ENCODE measurements around the gene CENPS. TPM values are rescaled to one million over a fixed set of nuclear protein-coding genes. Genes with fewer than 3 reads are reported as not detected.

The CENPS gene
- total and polyA plus RNA-seq, 2 of the 13 experiments (the other 11 are each of a cell fraction or from before 2014, with no cell fraction given) = 3.3 to 22.0 TPM

DNA sequence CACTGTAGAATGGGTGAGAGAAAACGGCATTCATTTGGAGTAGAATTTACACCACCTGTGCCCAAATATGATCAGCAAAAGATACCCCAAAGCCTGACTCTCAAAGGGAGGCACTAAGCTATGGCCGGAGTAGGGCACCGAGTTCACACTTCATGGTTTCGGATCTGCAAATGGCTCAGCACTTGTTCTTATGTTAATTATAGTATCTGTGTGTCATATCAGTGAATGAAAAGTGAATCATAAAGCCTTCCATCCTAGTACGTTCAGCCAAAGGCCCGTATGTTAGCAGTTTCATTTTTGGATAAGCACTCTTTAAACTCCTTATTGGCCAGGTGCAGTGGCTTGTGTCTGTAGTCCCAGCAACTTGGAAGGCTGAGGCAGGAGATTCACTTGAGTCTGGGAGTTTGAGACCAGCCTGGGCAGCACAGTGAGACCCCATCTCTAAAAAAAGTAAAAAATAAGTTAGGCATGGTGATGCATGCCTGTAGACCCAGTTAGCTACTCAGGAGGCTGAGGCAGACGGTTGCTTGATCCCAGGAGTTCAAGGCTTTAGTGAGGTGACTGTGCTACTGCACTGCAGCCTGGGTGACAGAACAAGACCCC, 14.7 kb downstream of the CENPS start:
- ChIA-PET CTCF (ENCODE audit: low intra/inter-chr PET ratio, low total read pairs) (no interaction called here), POLR2A (no interaction called here)
- DNase-seq (ENCODE audit: low spot score) = no peak
- in situ Hi-C loops (cut with HindIII; ENCODE audit: extremely low pct_ligation_motif_present, low pct_unique_long_range_greater_than_20kb) = no loop called here
- Histone ChIP-seq H3K9me3 (ENCODE audit: low read length) (no peaks in the 10 kb centered on the region), H3K36me3 (replicated peaks in 1 of 2; ENCODE audit: control insufficient read depth in 1 of 2, insufficient read depth in 2 of 2, low read length in 2 of 2) (peaks cover 0 to 2% of the 10 kb centered on the region in 2 experiments; a peak in 1 of 5 replicates), H3K4me3 (replicated peaks in 1 of 3; ENCODE audit: insufficient read depth in 1 of 3, low read depth in 2 of 3, low read length in 3 of 3) (no peak overlapping the region), H2AFZ (ENCODE audit: low read length) (no peak overlapping the region), H3K27me3 (ENCODE audit: control insufficient read depth in 1 of 2, insufficient read depth in 2 of 2, low read length in 2 of 2) (no peaks in the 10 kb centered on the region), H3K4me2 (ENCODE audit: low read depth, low read length) (no peak overlapping the region), H4K20me1 (ENCODE audit: insufficient read depth, low read length) (no peaks in the 10 kb centered on the region), H3K4me1 (ENCODE audit: insufficient read depth, low read length) (no peaks in the 10 kb centered on the region), H3K27ac (ENCODE audit: extremely low read length, insufficient read depth, low read length) (no peak overlapping the region), H3K79me2 (ENCODE audit: insufficient read depth, low read length) (no peaks in the 10 kb centered on the region), H3K9ac (ENCODE audit: insufficient read depth, low read depth, low read length) (no peak overlapping the region)
- intact Hi-C loops (cut with micrococcal nuclease; ENCODE audit: unreplicated experiment) = no loop called here
- 0 out of 2 replicates have a peak, but pooled peaks have one; percentile 13 for TF ChIP-seq ZNF121 (CRISPR knock-in tag; IDR thresholded peaks at IDR 0.05)
- TF ChIP-seq ZZZ3 (CRISPR knock-in tag; IDR thresholded peaks at IDR 0.05; ENCODE audit: borderline replicate concordance) = no peak
- no TSS peak for BruUV-seq (replicated peaks)
- 96% methylated on average over 7 of the region's 7 CpGs for WGBS (ENCODE audit: low lambda C conversion rate)
- no peak for ATAC-seq
- FAIRE-seq = no peak

DNA sequence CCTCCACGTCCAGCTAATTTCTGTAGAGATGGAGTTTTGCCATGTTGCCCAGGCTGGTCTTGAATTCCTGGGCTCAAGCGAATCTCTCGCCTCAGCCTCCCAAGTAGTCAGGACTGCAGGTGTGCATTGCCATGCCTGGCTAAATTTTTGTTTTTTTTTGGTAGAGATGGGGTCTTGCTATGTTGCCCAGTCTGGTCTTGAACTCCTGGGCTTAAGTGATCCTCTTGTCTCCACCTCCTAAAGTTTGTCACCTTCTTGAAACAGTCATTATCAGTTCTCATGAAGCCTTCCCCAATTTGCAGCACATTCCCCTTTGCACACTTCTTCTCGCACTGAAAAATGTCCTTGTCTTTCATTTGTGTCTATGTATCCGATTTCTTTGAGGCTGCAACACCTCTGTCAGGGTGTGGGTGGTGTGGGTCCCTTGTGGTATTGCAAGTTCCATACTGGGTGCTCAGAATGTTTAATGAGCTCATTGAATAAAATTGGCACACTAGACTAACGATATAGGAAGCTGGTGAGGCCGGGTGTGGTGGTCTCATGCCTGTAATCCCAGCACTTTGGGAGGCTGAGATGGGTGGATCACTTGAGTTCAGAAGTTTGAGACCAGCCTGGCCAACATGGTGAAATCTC, 16.7 kb downstream of the CENPS start:
- WGBS (ENCODE audit: low lambda C conversion rate) = 95% methylated on average over 7 of the region's 7 CpGs
- no peaks in the 10 kb centered on the region for H3K4me1 ChIP-seq (ENCODE audit: insufficient read depth, low read length)
- H3K79me2 ChIP-seq (ENCODE audit: insufficient read depth, low read length) = no peaks in the 10 kb centered on the region
- DNase-seq (ENCODE audit: low spot score) (no peak), FAIRE-seq (no peak), ATAC-seq (no peak)
- H2AFZ ChIP-seq (ENCODE audit: low read length) = no peak overlapping the region
- POLR2A ChIA-PET = no interaction called here
- BruUV-seq (replicated peaks) = no TSS peak
- no peak overlapping the region for H3K4me3 ChIP-seq (replicated peaks in 1 of 3; ENCODE audit: insufficient read depth in 1 of 3, low read depth in 2 of 3, low read length in 3 of 3)
- intact Hi-C loops (cut with micrococcal nuclease; ENCODE audit: unreplicated experiment) (no loop called here), in situ Hi-C loops (cut with HindIII; ENCODE audit: extremely low pct_ligation_motif_present, low pct_unique_long_range_greater_than_20kb) (no loop called here)
- H4K20me1 ChIP-seq (ENCODE audit: insufficient read depth, low read length) = no peaks in the 10 kb centered on the region
- H3K9me3 ChIP-seq (ENCODE audit: low read length) = no peaks in the 10 kb centered on the region
- H3K9ac ChIP-seq (ENCODE audit: insufficient read depth, low read depth, low read length) = no peak overlapping the region
- no peaks in the 10 kb centered on the region; a peak in 1 of 5 replicates for H3K36me3 ChIP-seq (replicated peaks in 1 of 2; ENCODE audit: control insufficient read depth in 1 of 2, insufficient read depth in 2 of 2, low read length in 2 of 2)
- no peak overlapping the region for H3K27ac ChIP-seq (ENCODE audit: extremely low read length, insufficient read depth, low read length)
- no peaks in the 10 kb centered on the region for H3K27me3 ChIP-seq (ENCODE audit: control insufficient read depth in 1 of 2, insufficient read depth in 2 of 2, low read length in 2 of 2)
- H3K4me2 ChIP-seq (ENCODE audit: low read depth, low read length) = no peak overlapping the region
- TF ChIP-seq ZNF121 (CRISPR knock-in tag; IDR thresholded peaks at IDR 0.05) (peak; percentile 83), BRCA1 (CRISPR knock-in tag; IDR thresholded peaks at IDR 0.05) (no peak)
- CTCF ChIA-PET (ENCODE audit: low intra/inter-chr PET ratio, low total read pairs) = no interaction called here
